ENCODE results near the gene BNIP1. TPM values are rescaled to one million over a fixed set of nuclear protein-coding genes. Genes with fewer than 3 reads are reported as not detected.

BNIP1 gene
- total RNA-seq (11.7 and 14.7 TPM in 2 replicates), polyA plus RNA-seq (8.8 and 13.1 TPM in 2 replicates)

GRCh38 chr5:173144200-173145176 lies at the start of gene BNIP1:
TSS of gene BNIP1 (plus strand) at chr5:173144531. CDS start at chr5:173144546, 15 bp downstream.
- 1% methylated on average over 39 of the region's 48 CpGs for whole genome bisulfite sequencing (ENCODE audit: low lambda C conversion rate, missing lambda C conversion rate)

GRCh38 chr5:173098787-173099186 lies 45.5 kb upstream of the BNIP1 start:
- peaks cover 35% of the 10 kb centered on the region for H3K79me2 ChIP-seq
- H3K4me1 ChIP-seq (ENCODE audit: insufficient read depth), result peaks cover 3% of the 10 kb centered on the region
- TF ChIP-seq EZH2 (IDR thresholded peaks at IDR 0.05; ENCODE audit: borderline replicate concordance) (no peak), EZH2phosphoT487 (IDR thresholded peaks at IDR 0.05; ENCODE audit: low read depth, severe bottlenecking, unreplicated experiment) (no peak)
- TF ChIP-seq, protein P1, sequence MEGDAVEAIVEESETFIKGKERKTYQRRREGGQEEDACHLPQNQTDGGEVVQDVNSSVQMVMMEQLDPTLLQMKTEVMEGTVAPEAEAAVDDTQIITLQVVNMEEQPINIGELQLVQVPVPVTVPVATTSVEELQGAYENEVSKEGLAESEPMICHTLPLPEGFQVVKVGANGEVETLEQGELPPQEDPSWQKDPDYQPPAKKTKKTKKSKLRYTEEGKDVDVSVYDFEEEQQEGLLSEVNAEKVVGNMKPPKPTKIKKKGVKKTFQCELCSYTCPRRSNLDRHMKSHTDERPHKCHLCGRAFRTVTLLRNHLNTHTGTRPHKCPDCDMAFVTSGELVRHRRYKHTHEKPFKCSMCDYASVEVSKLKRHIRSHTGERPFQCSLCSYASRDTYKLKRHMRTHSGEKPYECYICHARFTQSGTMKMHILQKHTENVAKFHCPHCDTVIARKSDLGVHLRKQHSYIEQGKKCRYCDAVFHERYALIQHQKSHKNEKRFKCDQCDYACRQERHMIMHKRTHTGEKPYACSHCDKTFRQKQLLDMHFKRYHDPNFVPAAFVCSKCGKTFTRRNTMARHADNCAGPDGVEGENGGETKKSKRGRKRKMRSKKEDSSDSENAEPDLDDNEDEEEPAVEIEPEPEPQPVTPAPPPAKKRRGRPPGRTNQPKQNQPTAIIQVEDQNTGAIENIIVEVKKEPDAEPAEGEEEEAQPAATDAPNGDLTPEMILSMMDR (IDR thresholded peaks at IDR 0.05; ENCODE audit: poor library complexity), result no peak
- DNase-seq (ENCODE audit: low spot score), result no peak
- H3K27ac ChIP-seq, result no peak overlapping the region
- no peak overlapping the region for H2AFZ ChIP-seq
- no peak overlapping the region for H3K4me2 ChIP-seq
- no peaks in the 10 kb centered on the region for H3K36me3 ChIP-seq (replicated peaks; ENCODE audit: insufficient read depth, low read depth)
- no peaks in the 10 kb centered on the region for H3K9me2 ChIP-seq (replicated peaks; ENCODE audit: insufficient read depth)
- H3K4me3 ChIP-seq, result no peak overlapping the region
- H3K27me3 ChIP-seq, result no peaks in the 10 kb centered on the region
- peaks cover 4% of the 10 kb centered on the region for H3K9me3 ChIP-seq (ENCODE audit: low read depth)
- H4K20me1 ChIP-seq (ENCODE audit: insufficient read depth, poor library complexity, severe bottlenecking), result peaks cover 7% of the 10 kb centered on the region

More at GRCh38 chr5:173144200-173145176, at the start of gene BNIP1:
- DNase-seq (ENCODE audit: low spot score), result peak; percentile 98
- Histone ChIP-seq H3K27ac (peak within 1 kb of the TSS; percentile 95), H3K9me3 (ENCODE audit: low read depth) (no peaks in the 10 kb centered on the region), H3K27me3 (no peaks in the 10 kb centered on the region), H3K36me3 (replicated peaks; ENCODE audit: insufficient read depth, low read depth) (no peaks in the 10 kb centered on the region), H3K4me3 (peak within 1 kb of the TSS; percentile 75), H3K79me2 (peaks cover 4% of the 10 kb centered on the region), H3K9me2 (replicated peaks; ENCODE audit: insufficient read depth) (no peaks in the 10 kb centered on the region), H3K4me1 (ENCODE audit: insufficient read depth) (no peaks in the 10 kb centered on the region), H2AFZ (peak within 1 kb of the TSS; percentile 74), H3K4me2 (peak within 1 kb of the TSS; percentile 83), H4K20me1 (ENCODE audit: insufficient read depth, poor library complexity, severe bottlenecking) (no peaks in the 10 kb centered on the region)
- TF ChIP-seq, protein P1 (IDR thresholded peaks at IDR 0.05; ENCODE audit: poor library complexity), result peak; percentile 97
- no peak for TF ChIP-seq EZH2 (IDR thresholded peaks at IDR 0.05; ENCODE audit: borderline replicate concordance)

GRCh38 chr5:173099461-173099860 lies 44.9 kb upstream of the BNIP1 start:
- peaks cover 7% of the 10 kb centered on the region for H4K20me1 ChIP-seq (ENCODE audit: insufficient read depth, poor library complexity, severe bottlenecking)
- no peaks in the 10 kb centered on the region for H3K9me2 ChIP-seq (replicated peaks; ENCODE audit: insufficient read depth)
- H3K4me1 ChIP-seq (ENCODE audit: insufficient read depth), result peaks cover 3% of the 10 kb centered on the region
- no peak overlapping the region for H3K4me2 ChIP-seq
- H3K79me2 ChIP-seq, result peaks cover 35% of the 10 kb centered on the region
- no peak overlapping the region for H3K27ac ChIP-seq
- no peaks in the 10 kb centered on the region for H3K27me3 ChIP-seq
- peaks cover 4% of the 10 kb centered on the region for H3K9me3 ChIP-seq (ENCODE audit: low read depth)
- DNase-seq (ENCODE audit: low spot score), result no peak
- H3K36me3 ChIP-seq (replicated peaks; ENCODE audit: insufficient read depth, low read depth), result no peaks in the 10 kb centered on the region
- WGBS (ENCODE audit: low lambda C conversion rate, missing lambda C conversion rate), result 75% methylated on average over 1 of the region's 1 CpG
- no peak overlapping the region for H3K4me3 ChIP-seq
- no peak overlapping the region for H2AFZ ChIP-seq
- TF ChIP-seq EZH2phosphoT487 (IDR thresholded peaks at IDR 0.05; ENCODE audit: low read depth, severe bottlenecking, unreplicated experiment) (no peak), EZH2 (IDR thresholded peaks at IDR 0.05; ENCODE audit: borderline replicate concordance) (no peak)
- TF ChIP-seq, protein P1 (IDR thresholded peaks at IDR 0.05; ENCODE audit: poor library complexity), result no peak
